Measurements from ENCODE around the gene DACT1. TPM values are rescaled to one million over a fixed set of nuclear protein-coding genes. Genes with fewer than 3 reads are reported as not detected.

The DACT1 gene
- total and polyA plus RNA-seq, 10 of the 15 experiments (the other 5 are each of a cell fraction or from before 2014, with no cell fraction given) = 0.13 to 2.9 (median 0.91) TPM

DNA sequence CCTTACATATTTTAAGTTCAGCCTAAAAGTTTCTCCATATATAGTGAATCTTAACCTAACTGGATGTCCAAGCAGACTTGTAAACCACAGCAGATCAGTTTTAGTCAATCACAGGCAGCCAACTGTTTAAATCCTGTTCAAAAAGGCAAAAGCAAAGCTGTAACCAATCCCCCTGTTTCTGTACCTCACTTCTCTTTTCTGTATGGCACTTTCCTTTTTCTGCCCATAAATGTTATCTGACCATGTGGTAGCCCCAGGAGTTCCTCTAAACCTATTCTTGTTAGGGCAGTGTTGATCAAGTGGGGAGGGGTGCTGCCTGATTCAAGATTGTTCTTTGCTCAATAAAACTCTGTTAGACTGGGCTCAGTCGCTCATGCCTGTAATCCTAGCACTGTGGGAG lies 8.5 kb upstream of the DACT1 start:
- H3K4me2 ChIP-seq (ENCODE audit: control insufficient read depth, insufficient read depth) = no peak overlapping the region

DNA sequence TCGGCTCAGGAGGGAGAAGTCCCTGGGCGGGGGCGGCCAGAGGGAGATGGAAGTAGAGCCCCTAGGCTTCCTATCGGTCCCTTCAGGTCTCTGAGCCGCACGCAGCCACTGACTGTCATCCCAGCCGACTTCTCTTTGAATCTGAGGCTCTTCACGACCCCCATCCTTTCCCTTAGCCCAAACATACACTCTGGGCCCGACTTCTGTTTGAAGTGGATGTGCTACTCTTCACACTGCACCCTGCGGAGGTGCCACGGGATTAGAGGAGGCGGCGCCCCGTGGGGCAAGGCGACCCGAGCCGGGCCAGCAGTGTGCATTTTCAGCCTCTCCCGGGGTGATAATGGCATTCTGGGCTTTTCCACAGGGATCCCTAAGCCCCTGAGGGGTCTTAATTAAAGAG lies 6.0 kb upstream of the DACT1 start:
- ChIA-PET POLR2A (no interaction called here), CTCF (no interaction called here), SMC1A (ENCODE audit: uncharacterized antibody, unreplicated experiment) (no interaction called here), RAD21 (ENCODE audit: unreplicated experiment) (no interaction called here)
- Histone ChIP-seq H4K20me1 (ENCODE audit: control insufficient read depth, insufficient read depth) (no peaks in the 10 kb centered on the region), H3K36me3 (ENCODE audit: control insufficient read depth in 2 of 2, insufficient read depth in 2 of 2, low read length in 1 of 2) (no peaks in the 10 kb centered on the region), H3K4me2 (ENCODE audit: control insufficient read depth, insufficient read depth) (no peak overlapping the region), H3K79me2 (ENCODE audit: control insufficient read depth, insufficient read depth, low read length) (no peaks in the 10 kb centered on the region), H3K9me3 (replicated peaks; ENCODE audit: control insufficient read depth, insufficient read depth, low read length) (no peaks in the 10 kb centered on the region), H3K27me3 (replicated peaks in 1 of 2; ENCODE audit: control insufficient read depth in 2 of 2, insufficient read depth in 2 of 2, low read length in 1 of 2) (no peaks in the 10 kb centered on the region), H3K27ac (ENCODE audit: control insufficient read depth, insufficient read depth) (no peak overlapping the region), H3K9ac (ENCODE audit: control insufficient read depth, insufficient read depth, low read length) (no peak overlapping the region), H3K4me3 (no peak overlapping the region), H3K4me1 (ENCODE audit: control insufficient read depth, insufficient read depth, low read length) (peaks cover 9% of the 10 kb centered on the region; the same call in 1 of the 2 replicates), H2AFZ (ENCODE audit: control insufficient read depth, low read depth, low read length) (no peak overlapping the region)
- in situ Hi-C loops (cut with MboI) = no loop called here
- TF ChIP-seq NR2F1 (conservative IDR thresholded peaks at IDR 0.05) = no peak
- no peak for TF ChIP-seq YY1 (IDR thresholded peaks at IDR 0.05; ENCODE audit: low read depth, low read length)
- TF ChIP-seq IKZF2 (IDR thresholded peaks at IDR 0.05) = no peak
- TF ChIP-seq SMAD1 (IDR thresholded peaks at IDR 0.05; ENCODE audit: low read depth, partially characterized antibody) = no peak
- TF ChIP-seq, protein P1, sequence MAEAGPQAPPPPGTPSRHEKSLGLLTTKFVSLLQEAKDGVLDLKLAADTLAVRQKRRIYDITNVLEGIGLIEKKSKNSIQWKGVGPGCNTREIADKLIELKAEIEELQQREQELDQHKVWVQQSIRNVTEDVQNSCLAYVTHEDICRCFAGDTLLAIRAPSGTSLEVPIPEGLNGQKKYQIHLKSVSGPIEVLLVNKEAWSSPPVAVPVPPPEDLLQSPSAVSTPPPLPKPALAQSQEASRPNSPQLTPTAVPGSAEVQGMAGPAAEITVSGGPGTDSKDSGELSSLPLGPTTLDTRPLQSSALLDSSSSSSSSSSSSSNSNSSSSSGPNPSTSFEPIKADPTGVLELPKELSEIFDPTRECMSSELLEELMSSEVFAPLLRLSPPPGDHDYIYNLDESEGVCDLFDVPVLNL (IDR thresholded peaks at IDR 0.05; ENCODE audit: low read depth, low read length) = no peak
- TF ChIP-seq, protein P2, sequence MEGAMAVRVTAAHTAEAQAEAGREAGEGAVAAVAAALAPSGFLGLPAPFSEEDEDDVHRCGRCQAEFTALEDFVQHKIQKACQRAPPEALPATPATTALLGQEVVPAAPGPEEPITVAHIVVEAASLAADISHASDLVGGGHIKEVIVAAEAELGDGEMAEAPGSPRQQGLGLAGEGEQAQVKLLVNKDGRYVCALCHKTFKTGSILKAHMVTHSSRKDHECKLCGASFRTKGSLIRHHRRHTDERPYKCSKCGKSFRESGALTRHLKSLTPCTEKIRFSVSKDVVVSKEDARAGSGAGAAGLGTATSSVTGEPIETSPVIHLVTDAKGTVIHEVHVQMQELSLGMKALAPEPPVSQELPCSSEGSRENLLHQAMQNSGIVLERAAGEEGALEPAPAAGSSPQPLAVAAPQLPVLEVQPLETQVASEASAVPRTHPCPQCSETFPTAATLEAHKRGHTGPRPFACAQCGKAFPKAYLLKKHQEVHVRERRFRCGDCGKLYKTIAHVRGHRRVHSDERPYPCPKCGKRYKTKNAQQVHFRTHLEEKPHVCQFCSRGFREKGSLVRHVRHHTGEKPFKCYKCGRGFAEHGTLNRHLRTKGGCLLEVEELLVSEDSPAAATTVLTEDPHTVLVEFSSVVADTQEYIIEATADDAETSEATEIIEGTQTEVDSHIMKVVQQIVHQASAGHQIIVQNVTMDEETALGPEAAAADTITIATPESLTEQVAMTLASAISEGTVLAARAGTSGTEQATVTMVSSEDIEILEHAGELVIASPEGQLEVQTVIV (IDR thresholded peaks at IDR 0.05; ENCODE audit: borderline replicate concordance, partially characterized antibody) = no peak
- TF ChIP-seq CBFB (IDR thresholded peaks at IDR 0.05; ENCODE audit: low read depth) = no peak
- no peak for TF ChIP-seq CREM (IDR thresholded peaks at IDR 0.05; ENCODE audit: low read depth)
- DNase-seq (ENCODE audit: low read depth, low spot score) = no peak
- BruUV-seq (replicated peaks) = no TSS peak
- ATAC-seq = no peak
- WGBS (ENCODE audit: insufficient coverage, insufficient replicate concordance, low lambda C conversion rate, missing lambda C conversion rate) = 63% methylated on average over 18 of the region's 18 CpGs
- intact Hi-C loops (cut with micrococcal nuclease; ENCODE audit: unreplicated experiment) = no loop called here
- FAIRE-seq = no peak

More for the DNA sequence above, 8.5 kb upstream of the DACT1 start:
- ChIA-PET POLR2A (no interaction called here), RAD21 (ENCODE audit: unreplicated experiment) (interaction anchor here (1.2 to 1.7 kb wide), 3 partner anchors 9 to 175 kb away, joined by 3 to 6 read pairs (median 4); no protein-coding TSS in a partner anchor), CTCF (interaction anchor here (0.7 to 2.4 kb wide), 2 partner anchors 128 to 143 kb away, joined by 3 to 9 read pairs; no protein-coding TSS in a partner anchor), SMC1A (ENCODE audit: uncharacterized antibody, unreplicated experiment) (interaction anchor here (2.5 kb wide), 1 partner anchor 8 kb away, joined by 7 read pairs; no protein-coding TSS in a partner anchor)
- Histone ChIP-seq H2AFZ (ENCODE audit: control insufficient read depth, low read depth, low read length) (no peak overlapping the region), H3K36me3 (ENCODE audit: control insufficient read depth in 2 of 2, insufficient read depth in 2 of 2, low read length in 1 of 2) (no peaks in the 10 kb centered on the region), H3K9ac (ENCODE audit: control insufficient read depth, insufficient read depth, low read length) (no peak overlapping the region), H3K4me1 (ENCODE audit: control insufficient read depth, insufficient read depth, low read length) (no peaks in the 10 kb centered on the region), H3K9me3 (replicated peaks; ENCODE audit: control insufficient read depth, insufficient read depth, low read length) (no peaks in the 10 kb centered on the region), H4K20me1 (ENCODE audit: control insufficient read depth, insufficient read depth) (no peaks in the 10 kb centered on the region), H3K27me3 (replicated peaks in 1 of 2; ENCODE audit: control insufficient read depth in 2 of 2, insufficient read depth in 2 of 2, low read length in 1 of 2) (no peaks in the 10 kb centered on the region), H3K4me3 (no peak overlapping the region), H3K27ac (ENCODE audit: control insufficient read depth, insufficient read depth) (no peak overlapping the region), H3K79me2 (ENCODE audit: control insufficient read depth, insufficient read depth, low read length) (no peaks in the 10 kb centered on the region)
- in situ Hi-C loops (cut with MboI) = no loop called here
- no peak for DNase-seq (ENCODE audit: low read depth, low spot score)
- BruUV-seq (replicated peaks) = no TSS peak
- no peak for FAIRE-seq
- intact Hi-C loops (cut with micrococcal nuclease; ENCODE audit: unreplicated experiment) = no loop called here
- no peak for TF ChIP-seq CHD1 (IDR thresholded peaks at IDR 0.05; ENCODE audit: low read depth, low read length)
- TF ChIP-seq SPI1 (IDR thresholded peaks at IDR 0.05; ENCODE audit: borderline replicate concordance, insufficient read depth, low read depth, low read length) = peak; percentile 13; the same call in 1 of the 2 replicates
- ATAC-seq = peak; percentile 68
- WGBS (ENCODE audit: insufficient coverage, insufficient replicate concordance, low lambda C conversion rate, missing lambda C conversion rate) = 6% methylated on average over 1 of the region's 1 CpG
